ENCODE results near the gene INSC. TPM values are rescaled to one million over a fixed set of nuclear protein-coding genes. Genes with fewer than 3 reads are reported as not detected.

Gene INSC
- total and polyA plus RNA-seq, 7 donors, result 1.4 to 5.4 (median 2.9) TPM

DNA sequence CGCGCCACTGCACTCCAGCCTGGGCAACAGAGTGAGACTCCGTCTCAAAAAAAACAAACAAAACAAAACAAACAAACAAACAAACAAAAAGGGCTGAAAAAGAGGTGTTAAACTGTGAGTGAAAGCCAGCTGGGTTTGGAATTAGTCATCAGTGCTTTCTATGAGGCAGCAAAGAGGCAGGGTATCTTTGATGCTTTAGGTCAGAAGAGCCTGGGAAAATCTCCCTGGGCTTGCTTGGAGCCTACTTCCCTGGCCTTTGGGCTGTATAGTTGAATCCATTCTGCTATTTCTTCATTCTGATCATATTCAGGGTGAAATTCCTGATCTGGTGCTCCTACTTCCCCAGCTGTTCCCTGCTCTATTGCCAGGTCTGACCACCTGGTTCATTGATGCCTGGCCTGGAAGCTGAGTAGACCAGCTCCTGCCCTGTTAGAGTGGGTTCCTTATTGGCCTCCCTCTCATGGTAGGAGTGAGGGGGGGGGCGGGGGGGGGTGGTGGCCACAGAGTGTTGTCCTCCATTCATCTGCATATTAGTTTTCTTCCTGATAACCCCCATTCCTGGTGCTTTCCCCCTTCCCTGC, 65.6 kb downstream of the INSC start:
- DNase-seq, result no peak

DNA sequence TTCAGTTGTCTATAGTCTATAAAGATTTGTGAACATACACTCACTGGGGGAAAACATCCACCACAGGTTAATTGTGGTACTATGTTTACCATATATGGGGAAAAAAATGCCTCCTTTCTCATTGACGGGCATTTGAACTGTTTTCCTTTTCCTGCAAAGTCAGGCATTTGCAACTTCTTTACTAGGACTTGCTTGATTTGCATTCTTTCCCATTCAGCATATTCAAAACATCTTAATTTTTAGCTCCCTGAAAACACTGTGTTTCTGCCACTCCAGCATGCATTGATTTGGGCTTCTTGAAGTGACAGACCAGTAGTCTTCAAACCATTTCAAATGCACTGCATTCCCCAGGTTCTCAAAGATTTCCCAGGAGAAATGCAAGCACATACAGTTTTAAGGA, 67.6 kb downstream of the INSC start:
- Histone ChIP-seq H3K4me3 (no peak overlapping the region), H3K9me3 (no peaks in the 10 kb centered on the region), H3K27ac (no peak overlapping the region), H3K4me1 (no peaks in the 10 kb centered on the region), H3K36me3 (no peaks in the 10 kb centered on the region), H3K27me3 (no peaks in the 10 kb centered on the region)
- no peak for DNase-seq
- TF ChIP-seq, protein P1, sequence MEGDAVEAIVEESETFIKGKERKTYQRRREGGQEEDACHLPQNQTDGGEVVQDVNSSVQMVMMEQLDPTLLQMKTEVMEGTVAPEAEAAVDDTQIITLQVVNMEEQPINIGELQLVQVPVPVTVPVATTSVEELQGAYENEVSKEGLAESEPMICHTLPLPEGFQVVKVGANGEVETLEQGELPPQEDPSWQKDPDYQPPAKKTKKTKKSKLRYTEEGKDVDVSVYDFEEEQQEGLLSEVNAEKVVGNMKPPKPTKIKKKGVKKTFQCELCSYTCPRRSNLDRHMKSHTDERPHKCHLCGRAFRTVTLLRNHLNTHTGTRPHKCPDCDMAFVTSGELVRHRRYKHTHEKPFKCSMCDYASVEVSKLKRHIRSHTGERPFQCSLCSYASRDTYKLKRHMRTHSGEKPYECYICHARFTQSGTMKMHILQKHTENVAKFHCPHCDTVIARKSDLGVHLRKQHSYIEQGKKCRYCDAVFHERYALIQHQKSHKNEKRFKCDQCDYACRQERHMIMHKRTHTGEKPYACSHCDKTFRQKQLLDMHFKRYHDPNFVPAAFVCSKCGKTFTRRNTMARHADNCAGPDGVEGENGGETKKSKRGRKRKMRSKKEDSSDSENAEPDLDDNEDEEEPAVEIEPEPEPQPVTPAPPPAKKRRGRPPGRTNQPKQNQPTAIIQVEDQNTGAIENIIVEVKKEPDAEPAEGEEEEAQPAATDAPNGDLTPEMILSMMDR (IDR thresholded peaks at IDR 0.05), result no peak
- TF ChIP-seq EP300 (IDR thresholded peaks at IDR 0.05), result no peak
- no peak for TF ChIP-seq POLR2A (IDR thresholded peaks at IDR 0.05)
- no peak for TF ChIP-seq POLR2AphosphoS5 (IDR thresholded peaks at IDR 0.05)
- 90 to 96% methylated on average over 1 of the region's 1 CpG for WGBS, 2 donors
- intact Hi-C loops (cut with DNase I), result no loop called here

More for the DNA sequence above, 65.6 kb downstream of the INSC start:
- H3K4me1 ChIP-seq, result no peaks in the 10 kb centered on the region
- H3K27ac ChIP-seq, result no peak overlapping the region
- WGBS, 2 donors, result 64 to 74% methylated on average over 4 of the region's 4 CpGs
- no peak overlapping the region for H3K4me3 ChIP-seq
- no peaks in the 10 kb centered on the region for H3K36me3 ChIP-seq
- no peaks in the 10 kb centered on the region for H3K27me3 ChIP-seq
- TF ChIP-seq, protein P1 (IDR thresholded peaks at IDR 0.05), result no peak
- TF ChIP-seq POLR2A (IDR thresholded peaks at IDR 0.05) (no peak), EP300 (IDR thresholded peaks at IDR 0.05) (no peak), POLR2AphosphoS5 (IDR thresholded peaks at IDR 0.05) (no peak)
- H3K9me3 ChIP-seq, result no peaks in the 10 kb centered on the region
- intact Hi-C loops (cut with DNase I), result no loop called here

DNA sequence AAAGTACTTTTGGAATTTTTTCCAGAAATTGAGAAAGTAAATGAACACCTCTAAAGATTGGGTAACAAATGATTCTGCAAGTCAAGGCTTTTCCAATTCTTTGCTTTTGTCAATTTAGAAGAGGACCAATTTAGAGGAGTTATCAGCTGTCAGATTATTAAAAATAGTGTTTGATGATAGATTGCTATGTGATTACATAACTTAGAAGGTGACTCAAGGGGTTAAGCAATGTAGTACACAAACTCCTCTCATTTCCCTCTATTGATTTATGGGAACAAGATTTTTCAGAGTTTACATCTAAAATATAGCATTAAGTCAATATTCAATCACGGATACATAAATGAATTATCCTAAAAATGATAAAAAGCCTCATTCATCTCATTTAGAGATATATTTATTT, 70.3 kb downstream of the INSC start:
- 86 to 93% methylated on average over 1 of the region's 1 CpG for WGBS, 2 donors
- Histone ChIP-seq H3K27me3 (no peaks in the 10 kb centered on the region), H3K27ac (no peak overlapping the region), H3K4me1 (no peaks in the 10 kb centered on the region), H3K36me3 (no peaks in the 10 kb centered on the region), H3K9me3 (no peaks in the 10 kb centered on the region), H3K4me3 (no peak overlapping the region)
- no peak for DNase-seq
- no peak for TF ChIP-seq POLR2AphosphoS5 (IDR thresholded peaks at IDR 0.05)
- no peak for TF ChIP-seq EP300 (IDR thresholded peaks at IDR 0.05)
- TF ChIP-seq, protein P1 (IDR thresholded peaks at IDR 0.05), result no peak
- TF ChIP-seq POLR2A (IDR thresholded peaks at IDR 0.05), result no peak
- intact Hi-C loops (cut with DNase I), result no loop called here

- DNase-seq, result no peak
- intact Hi-C loops (cut with DNase I), result no loop called here
- Histone ChIP-seq H3K27me3 (no peaks in the 10 kb centered on the region), H3K9me3 (no peaks in the 10 kb centered on the region), H3K36me3 (no peaks in the 10 kb centered on the region), H3K27ac (no peak overlapping the region), H3K4me1 (no peaks in the 10 kb centered on the region), H3K4me3 (no peak overlapping the region)
- 69 to 70% methylated on average over 4 of the region's 4 CpGs for WGBS, 2 donors
- TF ChIP-seq, protein P1 (IDR thresholded peaks at IDR 0.05), result no peak
- TF ChIP-seq POLR2AphosphoS5 (IDR thresholded peaks at IDR 0.05), result no peak
- TF ChIP-seq EP300 (IDR thresholded peaks at IDR 0.05), result no peak
- no peak for TF ChIP-seq POLR2A (IDR thresholded peaks at IDR 0.05)
Measured at GRCh38 chr11:15186146-15186545, 71.4 kb downstream of the INSC start.

DNA sequence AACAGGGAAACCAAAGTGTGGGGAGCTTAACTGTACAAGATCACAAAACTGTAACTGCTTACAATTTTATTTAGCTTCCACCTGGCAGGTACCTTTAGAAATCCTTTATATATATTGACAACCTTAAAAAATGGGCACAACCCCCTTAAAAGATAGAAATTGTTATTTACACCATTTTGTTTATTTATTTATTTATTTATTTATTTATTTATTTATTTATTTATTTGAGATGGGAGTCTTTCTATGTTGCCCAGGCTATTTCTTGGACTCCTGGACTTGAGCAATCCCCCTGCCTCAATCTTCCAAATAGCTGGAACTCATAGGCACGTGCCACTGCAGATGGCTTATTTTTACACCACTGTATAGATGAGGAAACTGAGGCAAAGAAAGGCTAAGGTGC, 74.5 kb downstream of the INSC start:
- H3K4me3 ChIP-seq, result no peak overlapping the region
- H3K27ac ChIP-seq, result no peak overlapping the region
- intact Hi-C loops (cut with DNase I), result no loop called here
- DNase-seq, result no peak
- no peaks in the 10 kb centered on the region for H3K4me1 ChIP-seq
- H3K36me3 ChIP-seq, result no peaks in the 10 kb centered on the region
- 88 to 91% methylated on average over 1 of the region's 1 CpG for WGBS, 2 donors
- H3K27me3 ChIP-seq, result no peaks in the 10 kb centered on the region
- H3K9me3 ChIP-seq, result no peaks in the 10 kb centered on the region
- TF ChIP-seq, protein P1 (IDR thresholded peaks at IDR 0.05), result no peak
- no peak for TF ChIP-seq POLR2A (IDR thresholded peaks at IDR 0.05)
- TF ChIP-seq EP300 (IDR thresholded peaks at IDR 0.05), result no peak
- TF ChIP-seq POLR2AphosphoS5 (IDR thresholded peaks at IDR 0.05), result no peak

Data from sigmoid colon (tissue), 7 donors.